Fibroblast of lung (primary cell): ENCODE measurements around the gene FECH. TPM values are rescaled to one million over a fixed set of nuclear protein-coding genes. Genes with fewer than 3 reads are reported as not detected.

Experiments
- DNase-seq, 2 donors: peaks; one replicate each; pipeline versions ENCODE4 v3.0.0 to v3.0.0-alpha.2; 2010; ENCODE audit warnings: low read depth in 2 of 2
- H2AFZ ChIP-seq: 2 replicates; pipeline ENCODE4 v1.5.1; 2012; ENCODE audit warnings: low read length, control low read depth, inconsistent platforms
- H3K27ac ChIP-seq: 2 replicates; pipeline ENCODE4 v1.5.1; 2011; ENCODE audit warnings: low read length, control low read depth; ENCODE audit not compliant: insufficient read depth
- H3K27me3 ChIP-seq: 2 replicates; pipeline ENCODE4 v1.5.1; 2011; ENCODE audit warnings: mild to moderate bottlenecking, low read length; ENCODE audit not compliant: control insufficient read depth, insufficient read depth
- H3K36me3 ChIP-seq: 2 replicates; pipeline ENCODE4 v1.5.1; 2011; ENCODE audit warnings: low read length; ENCODE audit not compliant: control insufficient read depth, insufficient read depth
- H3K4me1 ChIP-seq: 2 replicates; pipeline ENCODE4 v1.5.1; 2011; ENCODE audit warnings: low read length; ENCODE audit not compliant: control insufficient read depth, insufficient read depth; ENCODE audit errors: extremely low read depth
- H3K4me2 ChIP-seq: 2 replicates; pipeline ENCODE4 v1.5.1; 2011; ENCODE audit warnings: low read length, control low read depth; ENCODE audit not compliant: insufficient read depth; ENCODE audit errors: extremely low read depth
- H3K4me3 ChIP-seq, 4 experiments: fragments of 200-600 bp in 1 of 4; sonication (generic) in 1 of 4; replicated peaks in 1 of 4; 2 replicates each; pipeline ENCODE4 v1.5.1; 2011 to 2016; ENCODE audit warnings: low read length in 4 of 4, low read depth in 3 of 4, mild to moderate bottlenecking in 3 of 4, control low read depth in 2 of 4, inconsistent platforms in 1 of 4, mixed read lengths in 1 of 4; ENCODE audit not compliant: insufficient read depth in 1 of 4; ENCODE audit errors: control extremely low read depth in 1 of 4
- H3K79me2 ChIP-seq: 2 replicates; pipeline ENCODE4 v1.5.1; 2012; ENCODE audit warnings: mild to moderate bottlenecking, low read length, inconsistent platforms; ENCODE audit not compliant: control insufficient read depth, insufficient read depth
- H3K9ac ChIP-seq: 2 replicates; pipeline ENCODE4 v1.5.1; 2011; ENCODE audit warnings: mild to moderate bottlenecking, low read length, control low read depth; ENCODE audit not compliant: insufficient read depth
- H3K9me3 ChIP-seq: 2 replicates; pipeline ENCODE4 v1.5.1; 2012; ENCODE audit warnings: low read depth, low read length; ENCODE audit not compliant: control insufficient read depth, insufficient read depth
- H4K20me1 ChIP-seq: 2 replicates; pipeline ENCODE4 v1.5.1; 2011; ENCODE audit warnings: low read length; ENCODE audit not compliant: control insufficient read depth, insufficient read depth; ENCODE audit errors: extremely low read depth
- CTCF ChIP-seq, 2 donors: IDR thresholded peaks in 1 of 2; conservative IDR thresholded peaks in 1 of 2; 1 replicate in 1 of 2; 2 replicates in 1 of 2; pipeline ENCODE4 v1.5.1; 2011 to 2012; ENCODE audit warnings: low read length in 2 of 2, control low read depth in 1 of 2, inconsistent platforms in 1 of 2, low read depth in 1 of 2, mild to moderate bottlenecking in 1 of 2
- EZH2 ChIP-seq: IDR thresholded peaks from 2 replicates; pipeline ENCODE4 v1.5.1; 2012; ENCODE audit warnings: low read length, control low read depth, mild to moderate bottlenecking; ENCODE audit errors: missing control alignments
- polyA plus RNA-seq, 2 donors: library from polyadenylated mRNA; depleted of rRNA in 1 of 2; stranded (reverse) in 1 of 2; unstranded in 1 of 2; fragments of >200 nt; gene quantifications; 2 replicates each; pipeline ENCODE4 v1.2.1, GENCODE V29; 2011 to 2012; ENCODE audit warnings: missing spikeins in 1 of 2
- total RNA-seq: library from RNA; depleted of rRNA; stranded (reverse); fragments of >200 nt; gene quantifications from 2 replicates; pipeline ENCODE4 v1.2.1, GENCODE V29; 2014

The FECH gene
- total and polyA plus RNA-seq, 2 donors (not counting 1 experiment from before 2014, with no cell fraction given), result 23.8 to 44.4 TPM

GRCh38 chr18:57505231-57505630, 81.3 kb downstream of the FECH start:
- peak in 1 of 2 donors; percentile 5 for DNase-seq
- TF ChIP-seq CTCF (conservative IDR thresholded peaks at IDR 0.05 in 1 of 2, IDR thresholded peaks at IDR 0.05 in 1 of 2; ENCODE audit: low read depth in 1 of 2, low read length in 2 of 2), result no peak
- TF ChIP-seq EZH2, result no peak

GRCh38 chr18:57502624-57503023, 83.9 kb downstream of the FECH start:
- no peak overlapping the region for H3K9ac ChIP-seq
- no peaks in the 10 kb centered on the region for H3K27me3 ChIP-seq
- H3K4me1 ChIP-seq, result no peaks in the 10 kb centered on the region
- H3K79me2 ChIP-seq, result no peaks in the 10 kb centered on the region
- no peaks in the 10 kb centered on the region for H3K36me3 ChIP-seq
- DNase-seq, result no peak
- no peak overlapping the region for H2AFZ ChIP-seq
- TF ChIP-seq EZH2 (no peak), CTCF (conservative IDR thresholded peaks at IDR 0.05 in 1 of 2, IDR thresholded peaks at IDR 0.05 in 1 of 2; ENCODE audit: low read depth in 1 of 2, low read length in 2 of 2) (no peak)
- no peak overlapping the region for H3K4me3 ChIP-seq
- no peaks in the 10 kb centered on the region for H3K9me3 ChIP-seq
- H3K27ac ChIP-seq, result no peak overlapping the region
- no peaks in the 10 kb centered on the region for H4K20me1 ChIP-seq
- H3K4me2 ChIP-seq, result no peak overlapping the region

More at GRCh38 chr18:57505231-57505630, 81.3 kb downstream of the FECH start:
- Histone ChIP-seq H3K27ac (no peak overlapping the region), H3K4me2 (no peak overlapping the region), H4K20me1 (no peaks in the 10 kb centered on the region), H3K4me1 (no peaks in the 10 kb centered on the region), H3K4me3 (no peak overlapping the region), H3K79me2 (no peaks in the 10 kb centered on the region), H3K36me3 (no peaks in the 10 kb centered on the region), H3K9me3 (no peaks in the 10 kb centered on the region), H3K9ac (no peak overlapping the region), H2AFZ (no peak overlapping the region), H3K27me3 (no peaks in the 10 kb centered on the region)

GRCh38 chr18:57498682-57499256, 87.7 kb downstream of the FECH start:
- no peak for DNase-seq
- H3K27me3 ChIP-seq, result no peaks in the 10 kb centered on the region
- no peak overlapping the region for H3K9ac ChIP-seq
- H3K36me3 ChIP-seq, result no peaks in the 10 kb centered on the region
- H4K20me1 ChIP-seq, result no peaks in the 10 kb centered on the region
- H3K4me2 ChIP-seq, result no peak overlapping the region
- H3K9me3 ChIP-seq, result no peaks in the 10 kb centered on the region
- TF ChIP-seq EZH2 (no peak), CTCF (conservative IDR thresholded peaks at IDR 0.05 in 1 of 2, IDR thresholded peaks at IDR 0.05 in 1 of 2; ENCODE audit: low read depth in 1 of 2, low read length in 2 of 2) (no peak)
- H3K79me2 ChIP-seq, result no peaks in the 10 kb centered on the region
- no peak overlapping the region for H2AFZ ChIP-seq
- no peak overlapping the region for H3K4me3 ChIP-seq
- H3K27ac ChIP-seq, result no peak overlapping the region
- no peaks in the 10 kb centered on the region for H3K4me1 ChIP-seq

Other genes with a start within 250 kb of the FECH start
- not detected in 2 replicates for gene ST8SIA3, start 234.1 kb downstream of the FECH start, total RNA-seq
- not detected in 2 replicates for gene ST8SIA3, start 234.1 kb downstream of the FECH start, polyA plus RNA-seq
- gene ONECUT2, start 151.3 kb downstream of the FECH start, total RNA-seq, result under 0.01 TPM in 2 replicates
- under 0.01 and 0.01 TPM in 2 replicates for gene ONECUT2, start 151.3 kb downstream of the FECH start, polyA plus RNA-seq
- gene NARS1, start 35.1 kb upstream of the FECH start, total RNA-seq, result 202 and 207 TPM in 2 replicates
- gene NARS1, start 35.1 kb upstream of the FECH start, polyA plus RNA-seq, result 133 and 140 TPM in 2 replicates
- gene ATP8B1, start 216.6 kb upstream of the FECH start, total RNA-seq, result 53.4 and 109 TPM in 2 replicates
- 125 and 153 TPM in 2 replicates for gene ATP8B1, start 216.6 kb upstream of the FECH start, polyA plus RNA-seq